H1 (cell line): Measurements from ENCODE around the gene RAMP3. TPM values are rescaled to one million over a fixed set of nuclear protein-coding genes. Genes with fewer than 3 reads are reported as not detected.

Experiments used
- CTCF ChIA-PET: fragments of 300-600 bp; sonication (Branson Sonifier 250); formaldehyde crosslinking; loops from one replicate; lab custom pipeline; 2021; ENCODE audit not compliant: partially characterized antibody; lab: Charles Lee
- POLR2A ChIA-PET: fragments of 300-600 bp; sonication (Branson Sonifier 250); formaldehyde crosslinking; loops from one replicate; lab custom pipeline; 2021; ENCODE audit warnings: inconsistent platforms; ENCODE audit not compliant: partially characterized antibody; lab: Charles Lee
- DNase-seq, 2 experiments: peaks; one replicate each; pipeline versions ENCODE4 v3.0.0 to v3.0.0-alpha.2; 2010 to 2022; ENCODE audit warnings: low spot score in 2 of 2, low read depth in 1 of 2, mixed read lengths in 1 of 2
- FAIRE-seq: peaks from 2 replicates; lab custom pipeline; 2011; peaks lifted over from hg19 to GRCh38; lab: Jason Lieb, UNC
- H2AFZ ChIP-seq: 2 replicates; pipeline ENCODE4 v1.8.1; 2012; ENCODE audit warnings: low read length, inconsistent platforms
- H2AK5ac ChIP-seq: 2 replicates; pipeline ENCODE4 v1.6.1; 2013; ENCODE audit warnings: low read depth, low read length
- H2BK120ac ChIP-seq: replicated peaks from 2 replicates; pipeline ENCODE3; 2013; ENCODE audit warnings: low read depth, low read length, inconsistent platforms
- H2BK12ac ChIP-seq: 2 replicates; pipeline ENCODE4 v1.6.1; 2013; ENCODE audit warnings: low read depth, low read length
- H2BK15ac ChIP-seq: 2 replicates; pipeline ENCODE4 v1.6.1; 2013; ENCODE audit warnings: low read length
- H2BK20ac ChIP-seq: 2 replicates; pipeline ENCODE4 v1.6.1; 2013; ENCODE audit warnings: low read length
- H2BK5ac ChIP-seq: 2 replicates; pipeline ENCODE4 v1.6.1; 2013; ENCODE audit warnings: low read depth, low read length
- H3K14ac ChIP-seq: 2 replicates; pipeline ENCODE4 v1.6.1; 2013; ENCODE audit warnings: inconsistent platforms; ENCODE audit not compliant: insufficient read length
- H3K18ac ChIP-seq: 2 replicates; pipeline ENCODE4 v1.6.1; 2013; ENCODE audit warnings: low read length; ENCODE audit errors: extremely low read depth
- H3K23ac ChIP-seq: 2 replicates; pipeline ENCODE4 v1.6.1; 2013; ENCODE audit warnings: inconsistent platforms; ENCODE audit not compliant: insufficient read length
- H3K23me2 ChIP-seq: 2 replicates; pipeline ENCODE4 v1.6.1; 2013; ENCODE audit warnings: low read depth, low read length
- H3K27ac ChIP-seq: 2 replicates; pipeline ENCODE4 v1.6.1; 2011; ENCODE audit warnings: low read depth, low read length, inconsistent platforms
- H3K27me3 ChIP-seq, 4 experiments: replicated peaks in 1 of 4; 1 replicate in 1 of 4; 2 replicates in 3 of 4; pipeline versions ENCODE4 v1.6.1 to v1.8.1; 2011 to 2013; ENCODE audit warnings: low read length in 3 of 4, mild to moderate bottlenecking in 3 of 4, inconsistent platforms in 2 of 4, mixed read lengths in 2 of 4, moderate library complexity in 1 of 4; ENCODE audit not compliant: control insufficient read depth in 3 of 4, insufficient read depth in 3 of 4; ENCODE audit errors: extremely low read depth in 1 of 4
- H3K36me3 ChIP-seq, 4 experiments: 2 replicates each; pipeline versions ENCODE4 v1.6.1 to v1.8.1; 2011 to 2013; ENCODE audit warnings: mild to moderate bottlenecking in 4 of 4, low read length in 3 of 4, moderate library complexity in 2 of 4, control low read depth in 1 of 4, inconsistent platforms in 1 of 4; ENCODE audit not compliant: insufficient read depth in 4 of 4, control insufficient read depth in 2 of 4
- H3K4ac ChIP-seq: replicated peaks from 2 replicates; pipeline ENCODE3; 2013; ENCODE audit warnings: low read length, low read depth, mixed read lengths, inconsistent platforms; ENCODE audit not compliant: insufficient read length
- H3K4me1 ChIP-seq, 4 experiments: replicated peaks in 1 of 4; 1 replicate in 1 of 4; 2 replicates in 3 of 4; pipeline versions ENCODE4 v1.6.1 to v1.8.1; 2011 to 2013; ENCODE audit warnings: low read length in 3 of 4, inconsistent platforms in 2 of 4, mixed read lengths in 1 of 4; ENCODE audit not compliant: insufficient read depth in 4 of 4, control insufficient read depth in 3 of 4
- H3K4me2 ChIP-seq, 2 experiments: 2 replicates each; pipeline versions ENCODE4 v1.6.1 to v1.8.1; 2011 to 2013; ENCODE audit warnings: low read depth in 2 of 2, low read length in 2 of 2, control low read depth in 1 of 2, inconsistent platforms in 1 of 2, mild to moderate bottlenecking in 1 of 2; ENCODE audit not compliant: insufficient read depth in 1 of 2
- H3K4me3 ChIP-seq, 4 experiments: fragments of 200-600, 300-600 bp in 1 of 4; sonication (generic), shearing (Covaris generic), sonication (Bioruptor Twin) in 1 of 4; 2 replicates each; pipeline versions ENCODE4 v1.5.1 to v1.8.1; 2011 to 2016; ENCODE audit warnings: low read length in 4 of 4, low read depth in 3 of 4, control low read depth in 2 of 4, inconsistent platforms in 2 of 4, mild to moderate bottlenecking in 2 of 4, mixed read lengths in 1 of 4, moderate library complexity in 1 of 4; ENCODE audit not compliant: insufficient read depth in 2 of 4; ENCODE audit errors: extremely low read depth in 1 of 4
- H3K56ac ChIP-seq: replicated peaks from 2 replicates; pipeline ENCODE3; 2013; ENCODE audit warnings: low read depth, mild to moderate bottlenecking, mixed read lengths, low read length, inconsistent platforms; ENCODE audit not compliant: insufficient read length
- H3K79me1 ChIP-seq: 2 replicates; pipeline ENCODE4 v1.6.1; 2013; ENCODE audit warnings: low read depth, low read length, control low read depth
- H3K79me2 ChIP-seq, 2 experiments: 2 replicates each; pipeline versions ENCODE4 v1.6.1 to v1.8.1; 2012 to 2013; ENCODE audit warnings: low read length in 2 of 2, mild to moderate bottlenecking in 2 of 2, inconsistent platforms in 1 of 2; ENCODE audit not compliant: insufficient read depth in 2 of 2, control insufficient read depth in 1 of 2
- H3K9ac ChIP-seq, 4 experiments: replicated peaks in 1 of 4; 1 replicate in 1 of 4; 2 replicates in 3 of 4; pipeline versions ENCODE4 v1.6.1 to v1.8.1; 2011 to 2013; ENCODE audit warnings: low read depth in 3 of 4, low read length in 3 of 4, control low read depth in 2 of 4, mild to moderate bottlenecking in 2 of 4, moderate library complexity in 2 of 4, inconsistent platforms in 1 of 4; ENCODE audit errors: extremely low read depth in 1 of 4
- H3K9me3 ChIP-seq, 2 experiments: 2 replicates each; pipeline versions ENCODE4 v1.6.1 to v1.8.1; 2012 to 2013; ENCODE audit warnings: mild to moderate bottlenecking in 2 of 2, moderate library complexity in 2 of 2, control low read depth in 1 of 2, inconsistent platforms in 1 of 2, low read depth in 1 of 2, low read length in 1 of 2, mixed read lengths in 1 of 2; ENCODE audit not compliant: insufficient read depth in 2 of 2
- H4K20me1 ChIP-seq, 2 experiments: replicated peaks in 1 of 2; 2 replicates each; pipeline versions ENCODE3 to v1.8.1; 2011 to 2013; ENCODE audit warnings: inconsistent platforms in 2 of 2, low read length in 2 of 2, mild to moderate bottlenecking in 1 of 2; ENCODE audit not compliant: insufficient read depth in 2 of 2, control insufficient read depth in 1 of 2
- H4K5ac ChIP-seq: 2 replicates; pipeline ENCODE4 v1.6.1; 2013; ENCODE audit warnings: low read length, low read depth, mixed read lengths, inconsistent platforms; ENCODE audit not compliant: insufficient read length
- H4K8ac ChIP-seq: 2 replicates; pipeline ENCODE4 v1.8.0; 2013; ENCODE audit warnings: mild to moderate bottlenecking, moderate library complexity, low read length, inconsistent platforms; ENCODE audit not compliant: insufficient read depth; ENCODE audit errors: extremely low read depth
- H4K91ac ChIP-seq: replicated peaks from 2 replicates; pipeline ENCODE3; 2013; ENCODE audit warnings: low read length, mixed read lengths, inconsistent platforms; ENCODE audit not compliant: insufficient read length
- ATF3 ChIP-seq: IDR thresholded peaks from 2 replicates; pipeline ENCODE4 v1.6.1; 2011; ENCODE audit warnings: low read depth, mild to moderate bottlenecking, low read length; ENCODE audit not compliant: insufficient read depth
- E2F6 ChIP-seq: IDR thresholded peaks from 2 replicates; pipeline ENCODE4 v1.6.1; 2012; ENCODE audit warnings: inconsistent platforms
- EP300 ChIP-seq, 2 experiments: IDR thresholded peaks; 1 replicate in 1 of 2; 2 replicates in 1 of 2; pipeline ENCODE4 v1.6.1; 2011 to 2012; ENCODE audit warnings: low read depth in 2 of 2, low read length in 2 of 2, mild to moderate bottlenecking in 2 of 2, borderline replicate concordance in 1 of 2, inconsistent platforms in 1 of 2, moderate library complexity in 1 of 2
- KDM5A ChIP-seq: fragments of 200-600 bp; IDR thresholded peaks from 2 replicates; pipeline ENCODE4 v1.7.1; 2012; ENCODE audit warnings: mild to moderate bottlenecking, low read length, inconsistent platforms, mixed read lengths
- MAFK ChIP-seq: IDR thresholded peaks from 2 replicates; pipeline ENCODE4 v1.6.1; 2012; ENCODE audit warnings: low read depth, mild to moderate bottlenecking, improper control_type of control experiment, low read length
- NRF1 ChIP-seq: IDR thresholded peaks from 2 replicates; pipeline ENCODE4 v1.6.1; 2011; ENCODE audit warnings: mild to moderate bottlenecking, low read depth, low read length, improper control_type of control experiment
- RXRA ChIP-seq: IDR thresholded peaks from 2 replicates; pipeline ENCODE4 v1.6.1; 2011; ENCODE audit warnings: low read depth, mild to moderate bottlenecking, low read length, moderate library complexity; ENCODE audit not compliant: insufficient read depth
- SAP30 ChIP-seq: fragments of 300-600 bp; sonication (generic); IDR thresholded peaks from 2 replicates; pipeline ENCODE4 v1.7.1; 2012; ENCODE audit warnings: low read length, moderate library complexity, mild to moderate bottlenecking, inconsistent platforms; ENCODE audit not compliant: insufficient read depth, insufficient replicate concordance
- SUZ12 ChIP-seq: fragments of 200-600 bp; sonication (generic); IDR thresholded peaks from 2 replicates; pipeline ENCODE4 v1.6.1; 2012; ENCODE audit warnings: mild to moderate bottlenecking, inconsistent platforms, low read length, moderate library complexity, mixed read lengths
- TAF1 ChIP-seq: IDR thresholded peaks from 2 replicates; pipeline ENCODE4 v1.6.1; 2011; ENCODE audit warnings: mild to moderate bottlenecking, low read depth, low read length
- WGBS, 2 experiments: shearing (Covaris generic) in 1 of 2; methylation state at CpG; one replicate each; pipeline versions ENCODE4 v1.1.6 to v1.1.7; 2013 to 2015; ENCODE audit warnings: low lambda C conversion rate in 2 of 2, mixed read lengths in 2 of 2, inconsistent platforms in 1 of 2, low coverage in 1 of 2, missing lambda C conversion rate in 1 of 2; ENCODE audit not compliant: insufficient replicate concordance in 2 of 2, insufficient coverage in 1 of 2, insufficient read length in 1 of 2; ENCODE audit errors: extremely low coverage in 1 of 2, missing lambda C conversion rate in 1 of 2; 5-methylcytosine and 5-hydroxymethylcytosine counted together
- polyA plus RNA-seq, 7 experiments: library from polyadenylated mRNA; depleted of rRNA in 3 of 7; stranded (reverse) in 5 of 7; unstranded in 2 of 7; fragments of >200 nt in 5 of 7; fragments of 200-250 nt in 2 of 7; gene quantifications; 1 replicate in 5 of 7; 2 replicates in 1 of 7; 4 replicates in 1 of 7; pipeline versions ENCODE4 v1.2.1 to v1.2.3, GENCODE V29; 2011 to 2013; ENCODE audit warnings: missing spikeins in 2 of 7, mixed read lengths in 2 of 7
- total RNA-seq: library from RNA; stranded (reverse); fragmentation: NEBNext Ultra II Directional; extraction: Animal tissue kit (Norgen Biotek cat#: 25700); gene quantifications from 2 replicates; pipeline ENCODE4 v1.2.1, GENCODE V29; 2021

Gene RAMP3
- total and polyA plus RNA-seq, 2 of the 8 experiments (the other 6 are each of a cell fraction or from before 2014, with no cell fraction given): 0.88 to 0.98 TPM

GRCh38 chr7:45161842-45162241 lies 4.3 kb downstream of the RAMP3 start:
- no peak overlapping the region for H3K4ac ChIP-seq
- no peak overlapping the region for H3K4me2 ChIP-seq
- no peak overlapping the region; the same call in 1 of the 2 replicates for H2BK5ac ChIP-seq
- no peaks in the 10 kb centered on the region for H3K79me1 ChIP-seq
- H3K9ac ChIP-seq: no peak overlapping the region
- DNase-seq (no peak), FAIRE-seq (no peak)
- no peak overlapping the region for H4K8ac ChIP-seq
- no peak overlapping the region for H3K56ac ChIP-seq
- H2BK120ac ChIP-seq: no peak overlapping the region
- no peaks in the 10 kb centered on the region for H3K79me2 ChIP-seq
- no peak overlapping the region for H4K91ac ChIP-seq
- H2BK15ac ChIP-seq: no peak overlapping the region
- ChIA-PET CTCF (interaction anchor here (0.6 to 1.1 kb wide), 2 partner anchors 9 to 98 kb away, joined by 3 to 5 read pairs; no protein-coding TSS in a partner anchor), POLR2A (no interaction called here)
- no peak overlapping the region for H3K14ac ChIP-seq
- H3K36me3 ChIP-seq: no peaks in the 10 kb centered on the region
- H2AFZ ChIP-seq: no peak overlapping the region
- no peak overlapping the region for H2AK5ac ChIP-seq
- H3K23ac ChIP-seq: no peak overlapping the region
- peaks cover 0 to 21% (median 13%) of the 10 kb centered on the region in 4 experiments; a peak in 5 of 7 replicates for H3K27me3 ChIP-seq
- H3K4me3 ChIP-seq: no peak overlapping the region
- H3K9me3 ChIP-seq: no peaks in the 10 kb centered on the region; a peak in 1 of 4 replicates
- H3K4me1 ChIP-seq: peaks cover 0 to 5% (median 0%) of the 10 kb centered on the region in 4 experiments; a peak in 2 of 7 replicates
- H4K20me1 ChIP-seq: peaks cover 0 to under 1% of the 10 kb centered on the region in 2 experiments
- WGBS, 2 experiments: 83% methylated on average over 9 of the region's 9 CpGs; no CpG with 5 or more reads in 1 of the 2 experiments
- H2BK12ac ChIP-seq: no peak overlapping the region
- H3K27ac ChIP-seq: no peak overlapping the region
- no peak overlapping the region for H4K5ac ChIP-seq
- peaks cover 4% of the 10 kb centered on the region for H3K23me2 ChIP-seq
- H2BK20ac ChIP-seq: no peak overlapping the region
- H3K18ac ChIP-seq: no peak overlapping the region
- TF ChIP-seq SUZ12 (no peak), EP300 (IDR thresholded peaks at IDR 0.05; ENCODE audit: borderline replicate concordance in 1 of 2, low read depth in 2 of 2, low read length in 2 of 2) (no peak), KDM5A (no peak), RXRA (no peak), MAFK (no peak), E2F6 (no peak), TAF1 (no peak), SAP30 (no peak), ATF3 (no peak), NRF1 (no peak)
